ENCODE measurements around the gene TOP3A. TPM values are rescaled to one million over a fixed set of nuclear protein-coding genes. Genes with fewer than 3 reads are reported as not detected.

TOP3A gene
- total RNA-seq, 1 experiment from 2014 or later, result 52.2 TPM

DNA sequence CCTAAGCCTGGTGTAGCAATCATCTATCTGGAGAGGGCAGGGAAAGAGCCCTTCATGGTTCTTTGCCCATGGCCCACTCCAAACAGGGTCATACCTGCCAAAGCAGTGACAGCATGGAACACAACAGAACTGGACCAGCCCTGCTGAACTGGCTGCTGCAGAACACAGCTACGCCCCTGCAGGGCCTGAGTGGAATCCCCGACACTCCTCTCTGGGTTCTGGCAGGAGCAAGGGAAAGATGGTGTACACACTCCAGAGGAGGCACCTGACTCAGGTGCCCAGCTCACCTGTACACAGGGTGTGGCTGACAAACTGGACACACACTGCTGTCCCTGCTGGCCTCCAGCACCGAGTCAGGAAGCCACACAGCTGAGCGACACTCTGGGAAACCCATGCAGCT is 34.5 kb downstream of the TOP3A start:
- no peak overlapping the region for H3K4me2 ChIP-seq
- H3K27ac ChIP-seq, result no peak overlapping the region
- no peaks in the 10 kb centered on the region for H3K79me2 ChIP-seq (ENCODE audit: low read depth)
- H4K20me1 ChIP-seq (ENCODE audit: insufficient read depth), result no peaks in the 10 kb centered on the region; the same call in 1 of the 2 replicates
- POLR2A ChIA-PET (ENCODE audit: unreplicated experiment), result no interaction called here
- H3K4me1 ChIP-seq (replicated peaks; ENCODE audit: insufficient read depth), result no peaks in the 10 kb centered on the region
- intact Hi-C loops (cut with micrococcal nuclease; ENCODE audit: unreplicated experiment), result no loop called here
- no TSS peak for BruUV-seq (replicated peaks)
- H2AFZ ChIP-seq, result no peak overlapping the region
- no peak for DNase-seq
- H3K9me3 ChIP-seq (ENCODE audit: insufficient read depth, low read depth), result no peaks in the 10 kb centered on the region
- peaks cover 28% of the 10 kb centered on the region; the same call in 1 of the 2 replicates for H3K36me3 ChIP-seq (ENCODE audit: low read depth)
- no peak overlapping the region for H3K4me3 ChIP-seq
- CTCF ChIA-PET, result no interaction called here
- H3F3A ChIP-seq (ENCODE audit: insufficient read depth, low read depth), result no peaks in the 10 kb centered on the region; the same call in 1 of the 2 replicates
- TF ChIP-seq EZH2 (IDR thresholded peaks at IDR 0.05; ENCODE audit: low read depth), result no peak
- TF ChIP-seq, protein P1, sequence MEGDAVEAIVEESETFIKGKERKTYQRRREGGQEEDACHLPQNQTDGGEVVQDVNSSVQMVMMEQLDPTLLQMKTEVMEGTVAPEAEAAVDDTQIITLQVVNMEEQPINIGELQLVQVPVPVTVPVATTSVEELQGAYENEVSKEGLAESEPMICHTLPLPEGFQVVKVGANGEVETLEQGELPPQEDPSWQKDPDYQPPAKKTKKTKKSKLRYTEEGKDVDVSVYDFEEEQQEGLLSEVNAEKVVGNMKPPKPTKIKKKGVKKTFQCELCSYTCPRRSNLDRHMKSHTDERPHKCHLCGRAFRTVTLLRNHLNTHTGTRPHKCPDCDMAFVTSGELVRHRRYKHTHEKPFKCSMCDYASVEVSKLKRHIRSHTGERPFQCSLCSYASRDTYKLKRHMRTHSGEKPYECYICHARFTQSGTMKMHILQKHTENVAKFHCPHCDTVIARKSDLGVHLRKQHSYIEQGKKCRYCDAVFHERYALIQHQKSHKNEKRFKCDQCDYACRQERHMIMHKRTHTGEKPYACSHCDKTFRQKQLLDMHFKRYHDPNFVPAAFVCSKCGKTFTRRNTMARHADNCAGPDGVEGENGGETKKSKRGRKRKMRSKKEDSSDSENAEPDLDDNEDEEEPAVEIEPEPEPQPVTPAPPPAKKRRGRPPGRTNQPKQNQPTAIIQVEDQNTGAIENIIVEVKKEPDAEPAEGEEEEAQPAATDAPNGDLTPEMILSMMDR (conservative IDR thresholded peaks at IDR 0.05), result no peak
- no peaks in the 10 kb centered on the region for H3K27me3 ChIP-seq (ENCODE audit: insufficient read depth, low read depth)
- no peaks in the 10 kb centered on the region for H3K9me2 ChIP-seq (ENCODE audit: insufficient read depth)

DNA sequence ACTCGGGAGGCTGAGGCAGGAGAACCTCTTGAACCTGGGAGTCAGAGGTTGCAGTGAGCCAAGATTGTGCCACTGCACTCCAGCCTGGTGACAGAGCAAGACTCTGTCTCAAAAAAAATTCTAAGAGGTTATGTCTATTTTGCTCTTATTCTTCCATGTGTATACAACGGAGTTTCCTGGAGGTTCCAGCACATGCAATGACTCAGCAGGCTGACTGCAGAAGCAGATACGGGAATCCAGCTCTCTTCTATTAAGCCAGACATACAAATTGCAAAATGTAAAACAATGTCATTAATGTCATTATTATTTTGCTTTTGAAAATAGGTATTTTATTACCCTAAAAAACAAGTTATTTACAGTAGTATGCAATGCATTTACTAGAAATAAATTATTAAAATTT is 35.9 kb downstream of the TOP3A start:
- intact Hi-C loops (cut with micrococcal nuclease; ENCODE audit: unreplicated experiment), result no loop called here
- Histone ChIP-seq H3F3A (ENCODE audit: insufficient read depth, low read depth) (no peaks in the 10 kb centered on the region), H3K4me1 (replicated peaks; ENCODE audit: insufficient read depth) (no peaks in the 10 kb centered on the region), H3K9me3 (ENCODE audit: insufficient read depth, low read depth) (no peaks in the 10 kb centered on the region), H3K4me2 (no peak overlapping the region), H4K20me1 (ENCODE audit: insufficient read depth) (no peaks in the 10 kb centered on the region; the same call in 1 of the 2 replicates), H3K36me3 (ENCODE audit: low read depth) (0 out of 2 replicates have a peak, but pooled peaks cover 17% of the 10 kb centered on the region), H3K27me3 (ENCODE audit: insufficient read depth, low read depth) (no peaks in the 10 kb centered on the region), H3K4me3 (no peak overlapping the region), H2AFZ (no peak overlapping the region), H3K9me2 (ENCODE audit: insufficient read depth) (no peaks in the 10 kb centered on the region), H3K79me2 (ENCODE audit: low read depth) (no peaks in the 10 kb centered on the region), H3K27ac (no peak overlapping the region)
- TF ChIP-seq, protein P1 (conservative IDR thresholded peaks at IDR 0.05), result no peak
- no peak for TF ChIP-seq EZH2 (IDR thresholded peaks at IDR 0.05; ENCODE audit: low read depth)
- CTCF ChIA-PET, result no interaction called here
- POLR2A ChIA-PET (ENCODE audit: unreplicated experiment), result no interaction called here
- BruUV-seq (replicated peaks), result no TSS peak
- DNase-seq, result no peak

DNA sequence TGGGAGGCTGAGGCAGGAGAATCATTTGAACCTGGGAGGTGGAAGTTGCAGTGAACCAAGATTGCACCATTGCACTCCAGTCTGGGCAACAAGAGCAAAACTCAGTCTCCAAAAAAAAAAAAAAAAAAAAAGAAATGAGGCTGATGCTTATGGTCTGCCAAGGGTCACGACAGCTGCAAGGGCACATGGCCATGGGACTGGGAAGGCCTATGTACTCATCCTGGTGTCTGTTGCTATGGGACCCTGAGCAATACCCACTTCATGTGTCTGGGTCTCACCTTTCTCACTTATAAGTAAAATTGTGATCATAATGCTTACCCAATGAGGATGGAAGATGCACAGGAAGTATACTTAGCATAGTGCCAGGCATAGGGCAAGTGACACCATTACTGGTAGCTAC is 37.7 kb downstream of the TOP3A start:
- H3F3A ChIP-seq (ENCODE audit: insufficient read depth, low read depth), result peaks cover 10% of the 10 kb centered on the region; the same call in 1 of the 2 replicates
- no peaks in the 10 kb centered on the region for H3K36me3 ChIP-seq (ENCODE audit: low read depth)
- ChIA-PET CTCF (no interaction called here), POLR2A (ENCODE audit: unreplicated experiment) (interaction anchor here (0.6 kb wide), 1 partner anchor 24 kb away, joined by 5 read pairs; no protein-coding TSS in a partner anchor)
- H2AFZ ChIP-seq, result no peak overlapping the region
- H3K4me2 ChIP-seq, result no peak overlapping the region
- H3K4me1 ChIP-seq (replicated peaks; ENCODE audit: insufficient read depth), result no peaks in the 10 kb centered on the region
- BruUV-seq (replicated peaks), result no TSS peak
- intact Hi-C loops (cut with micrococcal nuclease; ENCODE audit: unreplicated experiment), result no loop called here
- H3K27me3 ChIP-seq (ENCODE audit: insufficient read depth, low read depth), result no peaks in the 10 kb centered on the region
- no peaks in the 10 kb centered on the region for H3K9me2 ChIP-seq (ENCODE audit: insufficient read depth)
- no peaks in the 10 kb centered on the region for H3K79me2 ChIP-seq (ENCODE audit: low read depth)
- H3K9me3 ChIP-seq (ENCODE audit: insufficient read depth, low read depth), result no peaks in the 10 kb centered on the region
- no peaks in the 10 kb centered on the region for H4K20me1 ChIP-seq (ENCODE audit: insufficient read depth)
- DNase-seq, result no peak
- no peak for TF ChIP-seq EZH2 (IDR thresholded peaks at IDR 0.05; ENCODE audit: low read depth)
- TF ChIP-seq, protein P1 (conservative IDR thresholded peaks at IDR 0.05), result no peak
- H3K27ac ChIP-seq, result no peak overlapping the region
- H3K4me3 ChIP-seq, result no peak overlapping the region

Data from PC-9 (cell line).